Measurements from ENCODE around the gene SPATA46. TPM values are rescaled to one million over a fixed set of nuclear protein-coding genes. Genes with fewer than 3 reads are reported as not detected.

SPATA46 gene
- total RNA-seq, 2 experiments from 2014 or later, result not detected

Small RNA genes within 50 kb of the gene (microRNA-seq; reads per million reads assigned to microRNA genes)
- gene MIR556, result not detected

Other genes starting within 250 kb of the SPATA46 start
- under 1 TPM in 1 of 2 experiments, not detected in 1; 0.06 TPM for gene C1orf226, start 4.9 kb upstream of the SPATA46 start, total RNA-seq
- not detected for gene SH2D1B, start 35.3 kb upstream of the SPATA46 start, total RNA-seq
- gene UHMK1, start 121.0 kb upstream of the SPATA46 start, total RNA-seq, result 10 to 100 TPM; 60.2 to 62.6 TPM
- gene UAP1, start 184.9 kb upstream of the SPATA46 start, total RNA-seq, result 10 to 100 TPM; 15.4 to 15.9 TPM

All from activated naive CD8-positive, alpha-beta T cell treated with anti-CD3 and anti-CD28 coated beads, Interleukin-2, amount 10 ng/mL, durations not matched to agents 7 days and 5 days (primary cell).